SK-N-MC (cell line): Measurements from ENCODE around the gene TRUB1.

ENCODE experiments used
- EZH2 ChIP-seq: fragments of 200-600 bp; sonication (generic); IDR thresholded peaks from one replicate; pipeline ENCODE4 v1.6.1; 2017; ENCODE audit warnings: antibody characterized with exemption
- FOXP2 ChIP-seq: optimal IDR thresholded peaks from 2 replicates; pipeline ENCODE3; 2011; ENCODE audit warnings: mild to moderate bottlenecking, moderate library complexity; ENCODE audit not compliant: insufficient read depth; ENCODE audit errors: extremely low read length, control extremely low read depth
- POLR2AphosphoS5 ChIP-seq: IDR thresholded peaks from 2 replicates; pipeline ENCODE4 v1.6.1; 2012; ENCODE audit warnings: mild to moderate bottlenecking, low read depth, low read length, borderline replicate concordance

DNA sequence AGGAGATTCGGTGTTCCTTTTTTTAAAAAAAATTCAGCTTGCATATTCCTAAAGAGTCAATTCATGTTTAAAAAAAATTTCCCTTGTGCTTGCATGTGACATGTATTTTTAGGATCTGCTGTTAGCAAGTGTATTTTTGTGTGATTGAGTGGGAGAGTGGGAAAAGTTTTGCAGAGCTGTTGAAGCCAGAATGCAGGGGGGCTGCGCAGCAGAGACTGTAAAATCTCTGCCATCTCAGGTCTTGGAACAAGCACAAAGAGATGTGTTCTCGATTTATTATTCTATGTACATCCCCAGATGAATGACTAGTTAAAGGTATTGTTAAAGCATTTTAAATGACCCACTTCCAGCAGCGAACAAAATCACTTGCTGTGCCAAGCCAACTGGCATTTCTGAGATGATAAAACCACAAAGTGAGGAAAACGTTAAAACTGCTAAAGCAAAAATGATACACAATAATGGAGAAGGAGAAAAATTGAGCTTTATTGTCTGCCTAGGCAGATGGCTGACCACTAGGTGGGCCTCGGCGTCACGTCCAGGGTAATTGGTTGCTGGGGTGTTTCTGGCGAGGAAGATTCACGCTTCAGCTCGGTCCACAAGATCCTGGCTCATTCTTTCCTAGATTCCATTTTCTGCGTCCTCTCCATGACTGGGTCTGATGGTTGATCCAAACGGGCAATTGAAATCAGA is 88.2 kb downstream of the TRUB1 start:
- no peak for TF ChIP-seq EZH2
- no peak for TF ChIP-seq POLR2AphosphoS5
- no peak for TF ChIP-seq FOXP2
